ENCODE measurements around the gene RPA3.

RPA3 gene

DNA sequence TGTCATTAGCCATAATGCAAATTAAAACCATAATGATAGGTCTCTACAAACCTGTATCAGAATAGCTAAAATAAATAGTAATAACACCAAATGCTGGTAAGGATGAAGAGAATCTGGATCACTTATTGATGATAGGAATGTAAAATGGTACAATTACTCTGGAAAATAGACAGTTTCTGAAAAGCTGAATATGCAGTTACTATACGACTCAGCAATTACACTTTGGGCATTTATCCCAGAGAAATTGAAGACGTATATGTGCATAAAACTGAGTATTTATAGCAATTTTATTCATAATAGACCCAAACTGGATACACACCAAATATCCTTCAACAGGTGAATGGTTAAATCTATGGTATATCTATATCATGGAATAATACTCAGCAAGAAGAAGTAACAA lies 7.9 kb downstream of the RPA3 start:
- H3K27me3 Mint-ChIP-seq: no peaks in the 10 kb centered on the region
- DNase-seq: no peak
- H3K4me3 Mint-ChIP-seq: no peak overlapping the region
- no peaks in the 10 kb centered on the region for H3K9me3 Mint-ChIP-seq
- no peak overlapping the region for H3K27ac Mint-ChIP-seq
- no peaks in the 10 kb centered on the region for H3K36me3 Mint-ChIP-seq
- H3K4me1 Mint-ChIP-seq: peaks cover 4% of the 10 kb centered on the region
- CTCF ChIA-PET: no interaction called here

DNA sequence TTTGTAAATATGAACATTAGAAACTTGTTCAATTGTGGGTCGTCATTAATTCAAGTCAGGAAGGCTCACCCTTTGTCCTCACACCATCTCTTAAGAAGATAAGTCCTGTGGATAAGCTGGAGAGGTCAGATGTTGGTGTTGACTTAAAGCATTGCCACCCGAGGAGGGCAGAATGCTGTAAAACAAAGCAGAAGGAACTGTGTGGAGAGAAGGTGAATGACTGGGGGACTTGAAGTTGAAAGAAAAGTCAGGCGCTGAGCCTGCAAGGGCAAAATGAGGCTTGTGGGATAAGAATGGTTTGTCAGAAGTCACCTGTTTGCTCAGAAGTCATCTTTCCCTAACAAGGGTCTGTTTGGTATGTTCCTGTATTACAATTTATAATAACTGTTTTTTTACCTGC lies 9.1 kb downstream of the RPA3 start:
- no peaks in the 10 kb centered on the region for H3K9me3 Mint-ChIP-seq
- H3K36me3 Mint-ChIP-seq: no peaks in the 10 kb centered on the region
- CTCF ChIA-PET: no interaction called here
- peaks cover 4% of the 10 kb centered on the region for H3K4me1 Mint-ChIP-seq
- no peak overlapping the region for H3K27ac Mint-ChIP-seq
- no peaks in the 10 kb centered on the region for H3K27me3 Mint-ChIP-seq
- no peak for DNase-seq
- H3K4me3 Mint-ChIP-seq: no peak overlapping the region

GRCh38 chr7:7707806-7708205 lies 10.6 kb downstream of the RPA3 start:
- no peak for DNase-seq
- no peaks in the 10 kb centered on the region for H3K27me3 Mint-ChIP-seq
- CTCF ChIA-PET: no interaction called here
- no peak overlapping the region for H3K27ac Mint-ChIP-seq
- H3K9me3 Mint-ChIP-seq: no peaks in the 10 kb centered on the region
- no peak overlapping the region for H3K4me3 Mint-ChIP-seq
- no peaks in the 10 kb centered on the region for H3K36me3 Mint-ChIP-seq
- H3K4me1 Mint-ChIP-seq: peaks cover 3% of the 10 kb centered on the region

GRCh38 chr7:7707246-7707645 lies 11.2 kb downstream of the RPA3 start:
- Mint-ChIP-seq H3K27ac (no peak overlapping the region), H3K4me3 (no peak overlapping the region), H3K9me3 (no peaks in the 10 kb centered on the region), H3K27me3 (no peaks in the 10 kb centered on the region), H3K36me3 (no peaks in the 10 kb centered on the region), H3K4me1 (peaks cover 3% of the 10 kb centered on the region)
- DNase-seq: no peak
- CTCF ChIA-PET: no interaction called here

DNA sequence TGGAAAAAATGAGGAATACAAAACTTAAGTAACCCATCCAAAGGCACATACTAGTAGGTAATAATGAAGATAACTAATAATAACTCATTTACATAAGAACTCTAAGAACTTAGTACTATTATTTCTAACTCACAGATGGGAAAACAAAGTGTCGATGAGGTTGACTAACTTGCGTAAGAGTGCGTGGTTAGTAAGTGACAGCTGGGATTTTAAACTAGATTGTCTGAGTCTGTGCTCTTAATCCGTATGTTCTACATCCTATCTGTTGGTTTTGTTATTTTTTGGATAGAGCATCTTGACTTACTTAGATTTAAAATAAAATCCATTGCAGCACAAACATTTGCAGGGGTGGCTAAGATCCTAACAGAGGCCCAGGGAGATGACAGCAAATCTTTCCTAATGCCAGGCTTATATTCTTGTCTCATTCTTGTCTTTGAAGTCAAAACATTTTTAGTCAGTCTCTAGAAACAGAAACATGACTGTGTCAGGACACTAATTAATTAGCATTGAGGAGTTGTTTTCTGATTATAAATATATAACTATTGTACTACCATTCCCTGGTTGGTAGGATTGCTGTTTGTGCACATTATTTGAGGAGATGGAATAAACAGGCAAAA lies 11.7 kb downstream of the RPA3 start:
- no peaks in the 10 kb centered on the region for H3K27me3 Mint-ChIP-seq
- H3K4me3 Mint-ChIP-seq: no peak overlapping the region
- no peaks in the 10 kb centered on the region for H3K36me3 Mint-ChIP-seq
- CTCF ChIA-PET: no interaction called here
- H3K4me1 Mint-ChIP-seq: peaks cover 3% of the 10 kb centered on the region
- no peaks in the 10 kb centered on the region for H3K9me3 Mint-ChIP-seq
- no peak for DNase-seq
- H3K27ac Mint-ChIP-seq: no peak overlapping the region

GRCh38 chr7:7706101-7706511 lies 12.3 kb downstream of the RPA3 start:
- CTCF ChIA-PET: no interaction called here
- no peaks in the 10 kb centered on the region for H3K9me3 Mint-ChIP-seq
- DNase-seq: no peak
- no peak overlapping the region for H3K27ac Mint-ChIP-seq
- no peak overlapping the region for H3K4me3 Mint-ChIP-seq
- H3K36me3 Mint-ChIP-seq: no peaks in the 10 kb centered on the region
- peaks cover 3% of the 10 kb centered on the region for H3K4me1 Mint-ChIP-seq
- no peaks in the 10 kb centered on the region for H3K27me3 Mint-ChIP-seq

GRCh38 chr7:7705318-7705717 lies 13.1 kb downstream of the RPA3 start:
- Mint-ChIP-seq H3K4me1 (peaks cover 3% of the 10 kb centered on the region), H3K4me3 (no peak overlapping the region), H3K9me3 (no peaks in the 10 kb centered on the region), H3K27me3 (no peaks in the 10 kb centered on the region), H3K27ac (no peak overlapping the region), H3K36me3 (no peaks in the 10 kb centered on the region)
- CTCF ChIA-PET: no interaction called here
- no peak for DNase-seq

- H3K27me3 Mint-ChIP-seq: no peaks in the 10 kb centered on the region
- CTCF ChIA-PET: no interaction called here
- H3K4me3 Mint-ChIP-seq: no peak overlapping the region
- no peak overlapping the region for H3K27ac Mint-ChIP-seq
- no peak for DNase-seq
- H3K4me1 Mint-ChIP-seq: peaks cover 4% of the 10 kb centered on the region
- no peaks in the 10 kb centered on the region for H3K9me3 Mint-ChIP-seq
- H3K36me3 Mint-ChIP-seq: no peaks in the 10 kb centered on the region
Observed at GRCh38 chr7:7704867-7705266, 13.5 kb downstream of the RPA3 start.

- no peaks in the 10 kb centered on the region for H3K27me3 Mint-ChIP-seq
Observed at GRCh38 chr7:7703427-7703826, 15.0 kb downstream of the RPA3 start.

GRCh38 chr7:7702826-7703225 lies 15.6 kb downstream of the RPA3 start:
- H3K27ac Mint-ChIP-seq: no peak overlapping the region
- H3K27me3 Mint-ChIP-seq: no peaks in the 10 kb centered on the region
- H3K36me3 Mint-ChIP-seq: no peaks in the 10 kb centered on the region
- H3K4me1 Mint-ChIP-seq: peaks cover 2% of the 10 kb centered on the region
- DNase-seq: no peak
- no peak overlapping the region for H3K4me3 Mint-ChIP-seq
- H3K9me3 Mint-ChIP-seq: no peaks in the 10 kb centered on the region
- CTCF ChIA-PET: no interaction called here

More at GRCh38 chr7:7703427-7703826, 15.0 kb downstream of the RPA3 start:
- Mint-ChIP-seq H3K4me1 (peaks cover 2% of the 10 kb centered on the region), H3K27ac (no peak overlapping the region), H3K4me3 (no peak overlapping the region), H3K9me3 (no peaks in the 10 kb centered on the region), H3K36me3 (no peaks in the 10 kb centered on the region)
- no peak for DNase-seq
- CTCF ChIA-PET: no interaction called here

- no peaks in the 10 kb centered on the region for H3K27me3 Mint-ChIP-seq
- peaks cover 4% of the 10 kb centered on the region for H3K36me3 Mint-ChIP-seq
- no peak overlapping the region for H3K27ac Mint-ChIP-seq
- no peak for DNase-seq
- peaks cover 2% of the 10 kb centered on the region for H3K4me1 Mint-ChIP-seq
- H3K4me3 Mint-ChIP-seq: no peak overlapping the region
- CTCF ChIA-PET: no interaction called here
- no peaks in the 10 kb centered on the region for H3K9me3 Mint-ChIP-seq
Observed at GRCh38 chr7:7701527-7701926, 16.9 kb downstream of the RPA3 start.

DNA sequence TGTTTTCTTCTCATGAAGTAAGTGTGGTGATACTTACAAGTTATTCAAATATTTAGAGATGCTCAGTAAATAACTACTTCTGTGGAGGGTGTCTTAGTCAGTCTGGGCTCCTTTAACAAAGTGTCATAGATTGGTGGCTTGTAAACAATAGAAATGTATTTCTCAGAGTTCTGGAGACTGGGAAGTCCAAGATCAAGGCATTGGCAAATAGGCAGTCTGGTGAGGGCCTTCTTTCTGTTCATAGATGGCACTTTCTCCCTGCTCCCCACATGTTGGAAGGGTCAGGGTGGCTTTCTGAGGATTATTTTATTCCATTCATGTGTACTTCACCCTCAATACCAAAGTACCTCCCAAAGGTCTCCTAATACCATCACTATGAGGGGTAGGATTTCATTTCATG lies 18.4 kb downstream of the RPA3 start:
- Mint-ChIP-seq H3K36me3 (peaks cover 5% of the 10 kb centered on the region), H3K27ac (no peak overlapping the region), H3K4me1 (peaks cover 2% of the 10 kb centered on the region), H3K4me3 (no peak overlapping the region), H3K27me3 (no peaks in the 10 kb centered on the region), H3K9me3 (no peaks in the 10 kb centered on the region)
- DNase-seq: no peak
- CTCF ChIA-PET: no interaction called here

- peaks cover 5% of the 10 kb centered on the region for H3K36me3 Mint-ChIP-seq
- no peaks in the 10 kb centered on the region for H3K9me3 Mint-ChIP-seq
- no peak for DNase-seq
- H3K4me3 Mint-ChIP-seq: no peak overlapping the region
- CTCF ChIA-PET: no interaction called here
- no peak overlapping the region for H3K27ac Mint-ChIP-seq
- peaks cover 2% of the 10 kb centered on the region for H3K4me1 Mint-ChIP-seq
- no peaks in the 10 kb centered on the region for H3K27me3 Mint-ChIP-seq
Observed at GRCh38 chr7:7699380-7699779, 19.0 kb downstream of the RPA3 start.

DNA sequence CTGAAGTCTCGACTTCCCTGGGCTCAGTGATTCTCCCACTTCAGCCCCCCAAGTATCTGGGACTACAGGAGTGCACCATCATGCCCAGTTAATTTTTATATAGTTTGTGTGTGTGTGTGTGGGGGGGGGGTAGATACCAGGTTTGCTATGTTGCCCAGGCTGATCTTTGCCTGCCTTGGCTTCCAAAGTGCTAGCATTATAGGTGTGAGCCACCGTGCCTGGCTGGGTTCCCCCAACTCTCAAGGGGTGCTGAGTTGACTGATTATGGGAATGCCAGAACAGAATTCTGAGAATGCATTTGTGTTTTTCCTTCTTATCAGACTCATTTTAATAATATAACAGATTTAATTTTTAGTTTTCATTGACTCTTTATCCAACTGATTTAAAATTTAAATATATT lies 19.5 kb downstream of the RPA3 start:
- Mint-ChIP-seq H3K27ac (no peak overlapping the region), H3K4me1 (peaks cover 2% of the 10 kb centered on the region), H3K9me3 (no peaks in the 10 kb centered on the region), H3K36me3 (peaks cover 5% of the 10 kb centered on the region), H3K27me3 (no peaks in the 10 kb centered on the region), H3K4me3 (no peak overlapping the region)
- CTCF ChIA-PET: no interaction called here
- DNase-seq: no peak

DNA sequence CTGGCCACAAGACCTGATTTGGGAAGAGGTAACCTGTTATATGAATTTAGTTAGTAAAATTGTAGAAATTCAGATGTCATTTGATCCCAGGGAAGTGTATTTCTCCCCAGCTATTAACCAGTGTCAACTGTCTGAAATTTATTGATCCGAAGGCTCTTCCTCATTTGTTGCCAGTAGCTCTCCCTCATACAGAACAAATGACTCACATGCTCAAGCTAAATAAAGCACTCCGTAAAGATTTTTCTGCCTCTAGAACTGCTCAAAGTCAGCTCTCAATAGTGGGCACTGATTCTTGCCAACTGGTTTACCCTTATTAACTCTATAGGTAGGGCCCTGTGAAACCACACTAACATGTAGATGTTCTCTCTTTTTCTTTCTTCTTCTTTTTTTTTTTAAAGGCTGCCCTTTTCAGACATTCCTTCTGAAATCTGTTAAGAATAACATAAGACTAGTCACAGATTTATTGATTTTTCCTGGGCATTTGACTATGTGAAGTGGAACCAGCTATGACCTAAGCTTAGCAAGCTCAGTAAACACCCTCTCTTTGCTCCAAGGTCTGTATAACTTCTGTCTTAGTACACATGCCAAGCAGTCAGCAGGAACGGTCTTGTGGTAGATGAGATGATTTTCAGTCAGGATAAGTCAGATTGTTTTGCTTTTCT lies 21.8 kb downstream of the RPA3 start:
- H3K4me1 Mint-ChIP-seq: peaks cover 2% of the 10 kb centered on the region
- no peaks in the 10 kb centered on the region for H3K9me3 Mint-ChIP-seq
- DNase-seq: no peak
- H3K36me3 Mint-ChIP-seq: peaks cover 5% of the 10 kb centered on the region
- no peak overlapping the region for H3K27ac Mint-ChIP-seq
- H3K27me3 Mint-ChIP-seq: no peaks in the 10 kb centered on the region
- CTCF ChIA-PET: interaction anchor here (0.6 kb wide), 1 partner anchor 1233 kb away, joined by 3 read pairs; no protein-coding TSS in a partner anchor
- no peak overlapping the region for H3K4me3 Mint-ChIP-seq

All from activated naive CD4-positive, alpha-beta T cell treated with anti-CD3 and anti-CD28 coated beads, Interleukin-2, amount 10 ng/mL, durations not matched to agents 7 days and 5 days (primary cell).